PC-3 (cell line): ENCODE results near the gene PARVA.

Source experiments
- CTCF ChIP-seq: fragments of 300-600 bp; sonication (generic); conservative IDR thresholded peaks from 2 replicates; pipeline ENCODE4 v1.5.1; 2017; ENCODE audit warnings: antibody characterized with exemption, low read depth, mild to moderate bottlenecking, low read length
- EZH2 ChIP-seq: fragments of 300-600 bp; sonication (generic); IDR thresholded peaks from one replicate; pipeline ENCODE4 v1.6.1; 2017; ENCODE audit warnings: antibody characterized with exemption, mild to moderate bottlenecking, low read length; ENCODE audit not compliant: unreplicated experiment

GRCh38 chr11:12456651-12457579 lies 79.5 kb downstream of the PARVA start:
- no peak for TF ChIP-seq CTCF
- TF ChIP-seq EZH2 = no peak
